ENCODE data around the gene RMC1.

DNA sequence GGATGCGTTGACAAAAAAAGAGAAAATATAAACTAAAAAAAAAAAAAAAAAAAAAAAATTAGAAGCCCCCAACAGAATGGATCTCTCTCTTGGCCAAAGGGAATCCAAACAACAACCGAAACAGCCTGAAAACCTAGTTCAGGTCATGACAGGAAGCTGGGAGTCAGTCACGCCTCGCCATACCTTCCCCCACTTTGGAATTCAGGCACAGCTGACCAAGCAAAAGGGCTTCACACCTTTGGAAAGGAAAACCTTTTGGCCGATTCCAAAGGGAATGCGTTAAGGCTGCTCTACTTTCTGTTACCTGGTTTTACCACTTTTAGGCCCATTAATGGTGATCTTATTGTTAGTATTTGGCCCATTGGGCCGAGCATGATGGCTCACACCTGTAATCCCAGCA lies 17.9 kb upstream of the RMC1 start:
- TF ChIP-seq CTCF (conservative IDR thresholded peaks at IDR 0.05 in 1 of 2, IDR thresholded peaks at IDR 0.05 in 1 of 2; ENCODE audit: extremely low read depth in 1 of 2, insufficient read depth in 1 of 2, low read depth in 1 of 2, low read length in 2 of 2) (no peak), EZH2 (IDR thresholded peaks at IDR 0.05; ENCODE audit: borderline replicate concordance, low read length) (no peak)
